HG02884 (cell line): ENCODE data around the gene ARHGAP32.

Source experiments
- ATAC-seq: cut with Tn5 transposase; IDR thresholded peaks from one replicate; pipeline ENCODE4 v1.9.1; 2021; ENCODE audit warnings: mild to moderate bottlenecking, moderate library complexity; ENCODE audit not compliant: unreplicated experiment

Gene ARHGAP32

DNA sequence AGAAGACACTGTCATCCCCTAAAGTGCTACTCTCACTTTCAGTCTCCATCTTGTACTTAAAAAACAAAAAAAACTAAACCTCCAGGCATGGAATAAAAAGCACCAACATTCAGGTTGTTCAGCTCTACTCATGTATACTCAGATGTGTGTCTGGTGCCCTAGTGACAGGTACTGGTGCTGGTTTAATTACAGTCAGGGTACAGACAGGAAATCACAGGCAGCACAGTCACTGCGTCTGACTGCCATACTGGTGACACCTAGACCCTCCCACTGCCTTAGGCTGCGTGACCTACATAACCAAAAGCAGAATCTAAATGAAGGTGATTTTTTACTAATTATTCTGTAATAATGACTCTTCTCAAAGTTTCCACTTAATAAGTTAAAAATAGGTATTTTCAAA, at the start of gene ARHGAP32:
ARHGAP32 (minus strand) TSS at position 176 of the 400 bp plus-strand sequence; CDS start at position 49, 127 bp downstream.
- no peak for ATAC-seq

- no peak for ATAC-seq
Measured at GRCh38 chr11:129239207-129239606, 47.1 kb upstream of the ARHGAP32 start.

DNA sequence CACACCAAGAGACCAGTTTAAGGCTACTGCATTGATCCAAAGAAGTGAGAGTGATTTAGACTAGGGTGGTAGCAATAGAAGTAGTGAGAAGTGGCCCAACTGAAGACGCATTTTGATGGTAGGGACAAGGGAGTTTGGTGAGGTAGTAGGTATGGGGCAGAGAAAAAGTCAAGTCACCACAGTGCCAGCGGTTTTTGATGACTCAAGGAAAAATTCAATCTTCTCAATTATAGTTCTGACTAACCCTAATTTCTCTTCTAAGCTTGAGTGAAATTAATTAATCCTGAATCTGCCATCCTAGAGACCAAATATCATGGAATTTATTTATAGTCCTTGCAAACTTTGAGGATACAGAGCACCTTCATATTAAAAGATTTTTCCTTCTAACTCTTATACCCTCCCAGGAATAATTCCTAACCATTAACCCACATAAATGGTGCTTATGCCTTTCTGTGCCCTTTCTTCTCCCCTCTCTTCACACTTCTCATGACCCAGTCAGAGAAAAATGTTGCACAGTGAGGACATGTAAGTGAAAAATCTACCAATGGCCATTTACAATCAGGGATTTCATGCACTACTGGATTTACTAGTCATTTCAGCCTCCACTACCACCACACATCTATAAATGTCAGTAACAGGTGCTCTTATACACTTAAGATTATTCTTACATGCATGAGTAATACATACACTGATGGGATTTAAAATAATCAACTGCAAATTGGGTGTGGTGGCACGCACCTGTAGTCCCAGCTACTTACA, 45.9 kb upstream of the ARHGAP32 start:
- ATAC-seq = no peak

DNA sequence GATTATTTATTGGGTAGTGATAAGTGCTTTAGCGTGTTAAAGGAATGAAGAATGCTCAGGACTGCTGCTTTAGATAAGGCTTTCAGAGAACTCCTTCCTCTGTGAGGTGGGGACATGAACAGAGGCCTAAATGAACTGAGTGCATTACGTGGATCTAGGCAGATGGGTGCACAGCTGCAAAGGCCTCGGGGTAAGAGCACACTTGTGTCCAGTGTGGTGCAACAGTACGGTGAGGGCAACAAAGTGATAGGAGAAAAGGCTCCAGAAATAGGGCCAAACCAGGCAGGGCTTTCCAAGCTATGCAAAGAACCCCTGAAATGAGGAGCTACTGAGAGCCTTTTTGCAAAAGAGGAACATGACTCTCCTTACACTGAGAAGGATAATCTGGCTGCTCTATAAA, 45.3 kb upstream of the ARHGAP32 start:
- no peak for ATAC-seq

DNA sequence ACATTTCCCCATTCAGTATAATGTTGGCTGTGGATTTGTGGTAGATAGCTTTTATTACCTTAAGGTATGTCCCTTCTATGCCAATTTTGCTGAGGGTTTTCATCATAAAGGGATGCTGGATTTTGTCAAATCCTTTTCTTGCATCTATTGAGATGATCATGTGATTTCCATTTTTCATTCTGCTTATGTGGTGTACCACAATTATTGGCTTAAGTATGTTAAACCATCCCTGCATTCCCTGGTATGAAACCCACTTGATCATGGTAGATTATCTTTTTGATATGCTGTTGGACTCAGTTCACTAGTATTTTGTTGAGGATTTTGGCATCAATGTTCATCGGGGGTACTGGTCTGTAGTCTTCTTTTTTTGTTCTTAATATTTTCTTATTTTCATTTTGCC, 44.7 kb upstream of the ARHGAP32 start:
- ATAC-seq = no peak

DNA sequence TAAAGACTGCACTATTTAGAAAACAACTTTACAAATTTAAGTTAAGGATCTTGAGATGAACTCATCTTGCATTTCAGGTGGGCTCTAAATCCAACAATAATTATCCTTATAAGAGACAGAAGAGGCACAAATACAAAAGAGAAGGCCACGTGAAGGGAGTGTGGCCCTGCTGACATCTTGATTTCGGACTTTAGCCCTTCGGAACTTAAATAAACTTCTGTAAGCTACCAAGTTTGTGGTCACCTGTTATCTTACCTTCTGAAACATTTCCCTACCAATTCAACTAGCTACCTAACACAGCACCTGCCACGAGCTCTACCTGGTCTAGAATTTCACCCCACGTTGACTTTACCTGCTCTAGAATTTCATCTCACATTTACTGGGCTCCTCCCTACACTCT, 42.9 kb upstream of the ARHGAP32 start:
- no peak for ATAC-seq

- no peak for ATAC-seq
Measured at GRCh38 chr11:129230006-129230405, 37.9 kb upstream of the ARHGAP32 start.

DNA sequence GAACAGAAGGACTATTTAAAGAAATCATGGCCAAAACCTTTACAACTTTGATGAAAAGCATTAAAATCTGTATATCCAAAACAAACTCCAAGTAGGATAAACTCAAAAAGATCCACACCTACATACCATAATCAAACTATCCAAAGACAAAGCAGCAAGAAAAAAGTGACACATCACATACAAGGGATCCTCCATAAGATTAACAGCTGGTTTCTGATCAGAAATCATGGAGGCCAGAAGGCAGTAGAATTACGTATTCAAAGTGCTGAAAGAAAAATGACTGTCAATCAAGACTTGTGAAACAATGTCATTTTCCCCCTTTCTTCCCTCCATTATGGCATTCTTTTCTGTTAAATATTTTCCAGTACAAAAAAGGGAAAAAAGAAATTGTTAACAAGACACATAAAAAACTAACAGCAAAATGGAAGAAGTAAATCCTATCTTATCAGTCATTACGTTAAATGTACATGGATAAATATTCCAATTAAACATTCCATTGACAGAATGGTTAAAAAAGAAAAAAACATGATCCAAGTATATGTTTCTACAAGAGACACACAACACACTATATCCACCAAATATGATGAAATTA, 34.2 kb upstream of the ARHGAP32 start:
- no peak for ATAC-seq

DNA sequence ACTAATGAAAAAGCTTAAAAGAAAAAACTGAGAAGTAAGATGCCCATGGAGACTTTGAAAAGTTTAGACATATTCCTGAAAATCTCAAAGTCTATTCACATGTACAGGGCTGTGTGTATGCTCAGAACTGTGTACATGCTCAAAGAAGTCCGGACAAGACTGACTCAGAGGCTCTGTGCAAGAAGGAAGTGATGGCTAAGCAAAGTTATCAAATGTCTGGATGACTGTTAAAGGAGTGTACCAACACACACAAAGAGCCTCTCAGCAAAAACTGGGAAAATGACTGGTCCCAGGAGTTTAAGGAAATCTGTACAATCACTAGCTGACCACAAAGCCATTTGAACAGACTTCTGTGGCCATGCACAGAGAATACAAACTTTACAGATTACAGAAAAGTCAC, 33.1 kb upstream of the ARHGAP32 start:
- ATAC-seq = no peak

- ATAC-seq = no peak
Measured at GRCh38 chr11:129224538-129224937, 32.4 kb upstream of the ARHGAP32 start.

DNA sequence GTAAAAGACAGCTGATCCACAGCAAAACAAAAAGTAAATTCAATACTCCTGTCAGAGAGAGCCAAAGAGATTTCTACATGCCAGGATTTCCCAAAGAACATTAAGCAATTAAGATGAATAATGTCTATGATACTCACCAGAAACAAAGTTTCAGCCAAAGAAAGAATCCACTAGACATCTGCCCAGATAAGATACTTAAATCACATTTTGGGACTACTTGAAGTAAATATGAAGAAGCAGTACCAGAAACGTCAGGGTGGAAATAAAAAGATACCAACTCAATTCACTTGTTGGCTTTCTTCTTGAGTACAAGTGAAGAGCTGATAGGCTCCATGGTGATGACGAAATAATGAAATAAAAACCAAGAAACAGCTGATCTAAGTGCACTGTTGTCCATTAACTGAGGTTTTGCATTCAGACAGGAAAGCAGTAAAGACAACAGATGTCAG, 31.6 kb upstream of the ARHGAP32 start:
- ATAC-seq = no peak

DNA sequence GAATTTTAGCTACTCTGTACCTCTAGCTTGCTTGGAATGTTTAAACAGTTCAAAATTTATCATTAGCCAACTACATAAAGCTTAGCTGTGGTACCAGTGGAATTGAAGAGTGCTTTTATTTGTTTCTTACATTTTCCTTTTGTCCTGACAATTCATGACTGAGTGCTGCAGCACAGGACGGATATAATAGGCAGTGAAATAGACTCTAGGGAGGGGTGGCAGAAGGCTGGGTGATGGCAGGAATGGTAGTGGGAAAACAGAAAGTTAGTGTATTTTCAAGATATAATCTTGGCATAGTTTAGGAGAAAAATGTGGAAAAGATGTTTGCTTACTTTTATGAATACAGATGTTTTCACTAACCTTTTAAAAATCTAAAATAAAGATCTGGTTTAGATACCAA, 31.1 kb upstream of the ARHGAP32 start:
- ATAC-seq = no peak

DNA sequence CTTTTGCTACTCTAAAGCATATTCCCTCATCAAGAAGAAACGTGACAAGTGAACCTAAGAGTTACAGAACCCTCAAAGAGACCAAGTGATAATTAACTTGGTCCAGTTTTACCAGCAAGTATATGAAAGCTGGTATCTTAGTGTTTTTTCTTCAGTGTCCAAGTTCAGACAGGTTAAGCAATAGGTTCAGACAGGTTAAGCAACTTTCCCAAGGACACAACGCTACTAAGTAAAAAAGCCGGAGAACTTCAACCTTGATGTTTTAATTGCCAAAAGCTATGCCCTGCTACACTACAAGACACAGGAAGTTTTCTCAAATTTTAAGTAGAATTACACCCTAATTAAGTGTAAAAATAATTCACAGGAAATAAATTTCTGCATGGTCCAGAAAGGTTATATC, 30.0 kb upstream of the ARHGAP32 start:
- ATAC-seq = no peak

GRCh38 chr11:129215506-129216245, 23.6 kb upstream of the ARHGAP32 start:
- ATAC-seq = no peak

GRCh38 chr11:129214710-129215295, 22.7 kb upstream of the ARHGAP32 start:
- ATAC-seq = no peak

DNA sequence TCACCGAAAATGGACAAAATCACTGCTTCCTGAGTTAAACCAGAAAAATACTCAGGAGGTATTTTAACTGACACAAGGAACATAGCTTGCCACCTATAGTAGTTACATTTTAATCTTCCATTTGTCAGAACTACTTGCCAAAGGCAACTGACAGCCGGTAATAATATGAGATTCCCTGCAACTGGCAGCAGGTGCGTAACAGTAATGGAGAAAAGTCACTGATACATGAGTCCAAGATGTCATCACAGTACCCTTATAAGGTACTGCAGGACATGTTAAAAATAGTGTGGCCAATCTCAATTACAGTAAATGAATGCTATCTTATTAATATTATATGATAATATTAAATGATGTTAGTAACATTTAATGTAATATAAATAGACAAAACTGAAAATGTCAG, 21.1 kb upstream of the ARHGAP32 start:
- no peak for ATAC-seq

GRCh38 chr11:129211397-129211796, 19.3 kb upstream of the ARHGAP32 start:
- no peak for ATAC-seq

- ATAC-seq = no peak
Measured at GRCh38 chr11:129210831-129211181, 18.7 kb upstream of the ARHGAP32 start.

- no peak for ATAC-seq
Measured at GRCh38 chr11:129209891-129210830, 18.0 kb upstream of the ARHGAP32 start.

- no peak for ATAC-seq
Measured at GRCh38 chr11:129208863-129209262, 16.7 kb upstream of the ARHGAP32 start.
